LNCaP clone FGC (cell line): ENCODE results near the gene C2orf76.

ENCODE experiments used
- DNase-seq: peaks from one replicate; pipeline ENCODE4 v3.0.0-alpha.2; 2011; ENCODE audit warnings: low read depth
- H3K4me3 ChIP-seq: 2 replicates; pipeline ENCODE4 v1.5.1; 2011; ENCODE audit warnings: mild to moderate bottlenecking, low read depth, low read length, control low read depth
- TF ChIP-seq, protein P1 (sequence below): IDR thresholded peaks from 2 replicates; pipeline ENCODE4 v1.5.1; 2012; ENCODE audit warnings: mild to moderate bottlenecking; ENCODE audit not compliant: control insufficient read depth, insufficient read depth; ENCODE audit errors: extremely low read depth

C2orf76 gene

DNA sequence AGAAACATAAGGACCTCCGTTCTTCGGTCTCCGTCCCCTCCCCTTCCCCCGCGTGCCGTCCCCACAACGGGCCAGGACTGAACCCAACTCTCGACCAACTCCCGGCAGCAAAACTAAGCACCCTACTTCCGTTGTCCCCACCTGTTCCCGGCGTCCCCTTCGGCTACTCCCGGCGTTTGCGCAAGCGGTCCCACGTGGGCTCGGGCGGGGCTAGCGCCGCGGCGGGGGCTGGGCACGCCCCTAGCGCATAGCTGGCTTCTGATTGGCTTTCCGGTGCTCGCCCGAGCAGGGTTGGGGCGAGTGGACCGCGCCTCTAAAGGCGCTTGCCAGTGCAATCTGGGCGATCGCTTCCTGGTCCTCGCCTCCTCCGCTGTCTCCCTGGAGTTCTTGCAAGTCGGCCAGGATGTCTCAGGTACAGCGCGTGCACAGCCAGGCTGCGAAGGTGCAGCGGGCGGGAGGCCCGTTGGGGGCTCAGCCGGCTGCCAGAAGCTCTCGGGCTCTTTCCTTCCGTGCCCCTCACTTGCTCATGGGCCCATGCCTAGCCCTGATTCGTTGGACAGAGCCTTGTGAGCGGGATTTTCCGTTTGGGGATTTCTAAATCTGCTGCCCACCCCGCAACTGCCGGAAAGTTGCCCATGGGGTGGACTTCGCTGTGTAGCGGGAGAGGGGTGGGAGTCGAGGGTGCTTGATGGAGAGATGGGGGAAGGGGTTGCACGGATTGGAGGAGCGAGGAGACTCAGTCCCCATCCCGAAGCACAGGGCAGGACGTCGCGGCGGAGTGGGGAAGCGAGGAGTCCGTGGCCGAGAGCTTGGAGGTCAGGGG is at the start of gene C2orf76, which contains the start of gene DBI:
Gene C2orf76, minus strand, starts transcription at position 186 of the 823 bp plus-strand sequence. CDS start 26,875 bp downstream, outside the sequence.
Gene DBI, plus strand, starts transcription at position 329 of the 823 bp plus-strand sequence. Its CDS starts 75 bp downstream, at position 404.
- DNase-seq: peak; percentile 96

DNA sequence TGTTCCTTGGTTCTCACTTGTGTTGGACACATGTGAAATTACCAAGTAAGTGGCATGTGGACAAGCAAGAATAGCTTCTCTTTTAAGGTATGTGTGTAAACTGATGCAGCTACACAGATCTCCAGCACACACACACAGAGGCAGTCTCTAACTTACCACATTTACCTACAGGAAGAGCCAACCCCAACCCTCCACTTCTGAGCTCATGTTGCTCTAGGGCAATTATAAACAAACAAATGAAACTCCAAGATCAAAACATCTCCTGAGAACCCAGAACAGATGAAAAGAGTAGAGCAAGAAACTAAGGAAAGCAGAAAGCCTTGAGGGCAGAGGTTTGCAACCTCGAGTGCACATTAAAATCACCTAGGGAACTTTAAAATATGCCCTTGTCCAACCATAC is 49.0 kb upstream of the C2orf76 start:
- no peak overlapping the region for H3K4me3 ChIP-seq
- TF ChIP-seq, protein P1, sequence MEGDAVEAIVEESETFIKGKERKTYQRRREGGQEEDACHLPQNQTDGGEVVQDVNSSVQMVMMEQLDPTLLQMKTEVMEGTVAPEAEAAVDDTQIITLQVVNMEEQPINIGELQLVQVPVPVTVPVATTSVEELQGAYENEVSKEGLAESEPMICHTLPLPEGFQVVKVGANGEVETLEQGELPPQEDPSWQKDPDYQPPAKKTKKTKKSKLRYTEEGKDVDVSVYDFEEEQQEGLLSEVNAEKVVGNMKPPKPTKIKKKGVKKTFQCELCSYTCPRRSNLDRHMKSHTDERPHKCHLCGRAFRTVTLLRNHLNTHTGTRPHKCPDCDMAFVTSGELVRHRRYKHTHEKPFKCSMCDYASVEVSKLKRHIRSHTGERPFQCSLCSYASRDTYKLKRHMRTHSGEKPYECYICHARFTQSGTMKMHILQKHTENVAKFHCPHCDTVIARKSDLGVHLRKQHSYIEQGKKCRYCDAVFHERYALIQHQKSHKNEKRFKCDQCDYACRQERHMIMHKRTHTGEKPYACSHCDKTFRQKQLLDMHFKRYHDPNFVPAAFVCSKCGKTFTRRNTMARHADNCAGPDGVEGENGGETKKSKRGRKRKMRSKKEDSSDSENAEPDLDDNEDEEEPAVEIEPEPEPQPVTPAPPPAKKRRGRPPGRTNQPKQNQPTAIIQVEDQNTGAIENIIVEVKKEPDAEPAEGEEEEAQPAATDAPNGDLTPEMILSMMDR: no peak
- no peak for DNase-seq

More for the DNA sequence above, at the start of gene C2orf76, which contains the start of gene DBI:
- peak within 1 kb of the TSS; percentile 81 for H3K4me3 ChIP-seq
- TF ChIP-seq, protein P1: no peak

DNA sequence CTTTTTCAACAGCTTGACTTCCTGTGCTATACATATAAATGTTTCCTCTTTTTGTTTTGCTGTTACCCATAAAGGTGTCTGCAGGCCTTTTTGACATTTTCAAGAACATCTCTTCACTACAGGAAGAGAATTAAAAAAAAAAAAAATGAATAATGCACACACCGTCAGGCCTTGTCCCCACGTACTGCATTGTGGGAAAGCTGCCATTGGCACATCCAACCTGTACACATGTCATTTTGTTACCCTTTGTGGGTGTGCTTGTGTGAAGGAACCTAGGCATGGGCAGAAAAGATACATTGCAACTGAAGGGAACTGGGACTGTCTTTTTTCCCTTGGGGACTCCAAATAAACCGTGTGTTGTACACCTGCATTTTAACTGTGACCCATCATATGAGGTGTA is 48.3 kb upstream of the C2orf76 start:
- H3K4me3 ChIP-seq: no peak overlapping the region
- no peak for DNase-seq
- TF ChIP-seq, protein P1: no peak

DNA sequence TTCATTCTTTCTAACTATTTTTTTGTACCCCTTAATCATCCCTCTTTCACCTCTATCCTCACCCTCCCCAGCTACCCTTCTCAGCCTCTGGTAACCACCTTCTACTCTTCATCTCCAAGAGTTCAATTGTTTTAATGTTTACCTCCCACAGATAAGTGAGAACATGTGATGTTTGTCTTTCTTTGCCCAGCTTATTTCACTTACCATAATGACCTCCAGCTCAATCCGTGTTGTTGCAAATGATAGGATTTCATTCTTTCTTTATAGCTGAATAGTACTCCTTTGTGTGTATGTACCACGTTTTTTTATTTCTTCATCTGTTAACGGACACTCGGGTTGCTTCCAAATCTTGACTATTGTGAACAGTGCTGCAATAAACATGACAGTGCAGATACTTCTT is 42.9 kb upstream of the C2orf76 start:
- H3K4me3 ChIP-seq: no peak overlapping the region
- TF ChIP-seq, protein P1: no peak
- no peak for DNase-seq

DNA sequence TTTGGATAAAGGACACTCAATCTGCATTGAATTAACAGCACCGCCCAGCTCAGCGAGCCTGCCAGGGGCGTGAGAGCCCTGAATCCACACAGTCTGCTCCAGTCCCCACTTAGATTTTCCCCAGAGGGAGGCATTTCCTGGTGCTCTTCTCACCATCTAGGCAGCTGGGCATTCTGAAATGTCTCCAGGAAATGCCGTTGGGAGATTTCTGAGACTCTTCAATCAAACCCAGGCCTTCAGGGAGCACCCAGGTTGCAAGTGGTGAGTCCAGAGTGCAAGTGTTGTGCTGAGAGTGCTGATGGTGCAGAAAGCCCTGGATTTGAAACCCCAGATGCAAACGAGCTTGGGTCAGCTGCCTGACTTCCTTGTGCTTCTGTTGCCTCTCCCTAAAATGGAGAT is 41.6 kb upstream of the C2orf76 start:
- no peak for DNase-seq
- no peak overlapping the region for H3K4me3 ChIP-seq
- TF ChIP-seq, protein P1: no peak

DNA sequence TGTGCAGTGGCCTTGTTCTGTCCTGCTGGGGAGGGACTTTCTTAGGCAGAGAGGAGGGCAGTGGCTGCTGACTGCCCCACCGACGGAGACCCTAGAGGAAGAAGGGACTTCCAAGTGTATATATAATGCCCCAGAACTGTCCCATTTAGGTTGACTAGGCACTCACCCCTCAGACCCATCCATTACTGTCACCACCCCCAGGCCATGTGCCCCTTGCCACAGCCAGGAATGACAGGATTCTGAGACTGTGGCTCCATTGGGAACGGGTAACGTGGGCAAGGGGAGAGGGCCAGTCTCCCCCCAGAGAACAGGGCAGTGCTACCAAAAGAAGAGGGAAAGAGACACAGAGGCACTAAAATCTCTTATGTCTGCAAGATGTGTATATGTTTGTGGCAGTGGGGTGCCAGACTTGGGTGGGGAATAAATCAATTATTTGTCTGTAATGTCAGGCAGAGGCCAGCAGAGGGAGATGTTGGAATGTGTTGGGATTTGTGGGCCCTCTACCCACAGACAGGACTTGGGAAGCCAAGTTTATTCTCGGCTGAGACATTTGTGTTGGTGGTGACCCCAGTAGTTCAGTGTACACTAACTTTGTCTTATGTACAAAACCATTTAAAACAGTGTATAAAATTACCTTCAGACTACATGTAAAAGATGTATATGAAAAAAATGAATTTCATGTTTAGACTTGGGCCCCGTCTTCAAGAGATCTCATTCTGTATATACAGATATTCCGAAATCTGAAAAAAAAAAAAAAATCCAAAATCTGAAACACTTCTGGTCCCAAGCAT is 41.0 kb upstream of the C2orf76 start:
- no peak for DNase-seq
- no peak overlapping the region for H3K4me3 ChIP-seq
- TF ChIP-seq, protein P1: peak; percentile 83
